Transverse colon (tissue), 4 donors: ENCODE results near the gene NFIA. TPM values are rescaled to one million over a fixed set of nuclear protein-coding genes. Genes with fewer than 3 reads are reported as not detected.

Experiments
- DNase-seq: peaks from one replicate; pipeline ENCODE4 v3.0.0-alpha.2; 2019
- H3K27ac ChIP-seq, 4 donors: fragments of 200-600 bp; sonication (generic); 2 replicates each; pipeline ENCODE4 v1.5.1; 2016 to 2018; ENCODE audit warnings: inconsistent platforms in 4 of 4
- H3K27me3 ChIP-seq: fragments of 200-600 bp; sonication (generic); 2 replicates; pipeline ENCODE4 v1.5.1; 2017; ENCODE audit warnings: inconsistent platforms
- H3K36me3 ChIP-seq, 4 donors: fragments of 200-600 bp; sonication (generic); 2 replicates each; pipeline ENCODE4 v1.5.1; 2017 to 2019; ENCODE audit warnings: inconsistent platforms in 4 of 4
- H3K4me1 ChIP-seq, 4 donors: fragments of 200-600 bp; sonication (generic); 2 replicates each; pipeline ENCODE4 v1.5.1; 2017 to 2020; ENCODE audit warnings: inconsistent platforms in 4 of 4
- H3K4me3 ChIP-seq, 4 donors: fragments of 200-600 bp; sonication (generic); 1 replicate in 1 of 4; 2 replicates in 3 of 4; pipeline versions ENCODE4 v1.5.1 to v1.6.1; 2017 to 2019; ENCODE audit warnings: inconsistent platforms in 4 of 4
- H3K9me3 ChIP-seq, 2 donors: fragments of 200-600 bp; sonication (generic); 2 replicates each; pipeline ENCODE4 v1.5.1; 2017 to 2019; ENCODE audit warnings: inconsistent platforms in 2 of 2
- EP300 ChIP-seq: sonication (generic); formaldehyde crosslinking; IDR thresholded peaks from one replicate; pipeline ENCODE4 v1.6.1; 2017; ENCODE audit warnings: antibody characterized with exemption, low read depth
- POLR2A ChIP-seq: fragments of 450-650 bp; IDR thresholded peaks from one replicate; pipeline ENCODE4 v1.6.1; 2016; ENCODE audit warnings: antibody characterized with exemption, mild to moderate bottlenecking, moderate library complexity
- POLR2AphosphoS5 ChIP-seq, 3 donors: sonication (generic); formaldehyde crosslinking; IDR thresholded peaks; one replicate each; pipeline ENCODE4 v1.6.1; 2016; ENCODE audit warnings: antibody characterized with exemption in 3 of 3
- WGBS, 2 donors: methylation state at CpG; one replicate each; pipeline ENCODE4 v1.1.5; 2018; ENCODE audit warnings: low coverage in 1 of 2; 5-methylcytosine and 5-hydroxymethylcytosine counted together
- in situ Hi-C, 4 donors: fragments of 200-750 bp; cut with MboI; loops; one replicate each; pipeline versions ENCODE4 v1.15.0 to v1.15.1; 2017; ENCODE audit warnings: low sequenced_read_pairs in 3 of 4, low pct_ligation_motif_present in 1 of 4, low pct_unique_long_range_greater_than_20kb in 1 of 4
- intact Hi-C: fragments of 100-400 bp; cut with DNase I; formaldehyde crosslinking; loops from one replicate; pipeline ENCODE4 v1.15.1; 2023; ENCODE audit warnings: low total_unique reads
- total RNA-seq, 4 donors: library from RNA; depleted of rRNA; stranded (reverse); fragments of >200 nt; gene quantifications; one replicate each; pipeline ENCODE4 v1.1.0, GENCODE V29; 2016
- TF ChIP-seq, protein P1 (sequence below), 5 experiments: fragments of 200-600 bp in 3 of 5; fragments of 450-650 bp in 2 of 5; sonication (generic) in 3 of 5; IDR thresholded peaks; 1 replicate in 2 of 5; 2 replicates in 3 of 5; pipeline ENCODE4 v1.5.1; 2016 to 2017; ENCODE audit warnings: antibody characterized with exemption in 5 of 5, inconsistent platforms in 3 of 5, mild to moderate bottlenecking in 2 of 5, moderate library complexity in 1 of 5

The NFIA gene
- total RNA-seq, 4 donors from 2014 or later, result 17.3 to 37.2 (median 29.8) TPM

DNA sequence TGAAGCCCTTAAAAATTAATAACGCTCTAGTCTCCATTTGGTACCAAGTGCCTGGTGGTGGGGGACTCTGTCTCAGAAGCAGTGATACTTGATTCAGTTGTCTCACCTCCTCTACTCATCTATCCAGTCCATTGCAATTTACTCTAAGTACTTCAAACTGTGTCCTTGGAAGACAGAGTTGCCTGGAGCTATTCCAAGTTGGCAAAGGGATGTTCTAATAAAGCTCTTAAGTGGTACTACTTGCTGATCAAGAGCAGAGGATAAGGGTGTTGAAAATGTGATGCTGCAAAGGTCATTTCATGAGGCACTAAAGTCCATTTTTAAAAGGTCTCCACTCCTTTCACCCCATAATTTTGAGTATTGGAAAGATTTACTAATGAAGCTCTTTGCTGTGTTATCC is 142.2 kb downstream of the NFIA start:
- intact Hi-C loops (no loop called here), in situ Hi-C loops (no loop called here)
- no peaks in the 10 kb centered on the region for H3K9me3 ChIP-seq
- TF ChIP-seq POLR2AphosphoS5 (IDR thresholded peaks at IDR 0.05) (no peak), EP300 (no peak), POLR2A (no peak)
- TF ChIP-seq, protein P1, sequence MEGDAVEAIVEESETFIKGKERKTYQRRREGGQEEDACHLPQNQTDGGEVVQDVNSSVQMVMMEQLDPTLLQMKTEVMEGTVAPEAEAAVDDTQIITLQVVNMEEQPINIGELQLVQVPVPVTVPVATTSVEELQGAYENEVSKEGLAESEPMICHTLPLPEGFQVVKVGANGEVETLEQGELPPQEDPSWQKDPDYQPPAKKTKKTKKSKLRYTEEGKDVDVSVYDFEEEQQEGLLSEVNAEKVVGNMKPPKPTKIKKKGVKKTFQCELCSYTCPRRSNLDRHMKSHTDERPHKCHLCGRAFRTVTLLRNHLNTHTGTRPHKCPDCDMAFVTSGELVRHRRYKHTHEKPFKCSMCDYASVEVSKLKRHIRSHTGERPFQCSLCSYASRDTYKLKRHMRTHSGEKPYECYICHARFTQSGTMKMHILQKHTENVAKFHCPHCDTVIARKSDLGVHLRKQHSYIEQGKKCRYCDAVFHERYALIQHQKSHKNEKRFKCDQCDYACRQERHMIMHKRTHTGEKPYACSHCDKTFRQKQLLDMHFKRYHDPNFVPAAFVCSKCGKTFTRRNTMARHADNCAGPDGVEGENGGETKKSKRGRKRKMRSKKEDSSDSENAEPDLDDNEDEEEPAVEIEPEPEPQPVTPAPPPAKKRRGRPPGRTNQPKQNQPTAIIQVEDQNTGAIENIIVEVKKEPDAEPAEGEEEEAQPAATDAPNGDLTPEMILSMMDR (IDR thresholded peaks at IDR 0.05), result no peak
- H3K27me3 ChIP-seq, result no peaks in the 10 kb centered on the region
- no peak overlapping the region for H3K4me3 ChIP-seq
- H3K4me1 ChIP-seq, result peaks cover 4 to 37% (median 12%) of the 10 kb centered on the region in 4 donors
- no peaks in the 10 kb centered on the region for H3K36me3 ChIP-seq
- no peak for DNase-seq
- H3K27ac ChIP-seq, result no peak overlapping the region
- WGBS, 2 donors, result 64 to 69% methylated on average over 1 of the region's 1 CpG

DNA sequence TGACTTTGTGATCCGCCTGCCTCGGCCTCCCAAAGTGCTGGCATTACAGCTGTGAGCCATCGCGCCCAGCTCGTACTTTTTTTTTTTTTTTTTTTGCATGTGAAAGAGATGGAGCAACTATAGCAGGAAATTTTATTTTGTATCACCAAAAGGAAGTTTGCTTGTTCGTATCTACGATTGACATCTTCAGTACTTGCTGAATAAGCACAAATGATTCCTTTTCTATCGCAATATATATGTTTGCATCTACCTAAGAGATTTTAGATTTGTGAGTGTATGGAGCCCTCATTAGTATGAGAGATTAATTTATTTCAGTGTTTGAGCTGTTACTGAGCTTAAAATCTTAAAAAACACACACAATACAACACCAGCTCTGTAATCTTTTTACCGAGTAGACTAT is 143.1 kb downstream of the NFIA start:
- Histone ChIP-seq H3K36me3 (no peaks in the 10 kb centered on the region), H3K9me3 (no peaks in the 10 kb centered on the region), H3K27ac (no peak overlapping the region), H3K4me1 (peaks cover 7 to 41% (median 15%) of the 10 kb centered on the region in 4 donors), H3K27me3 (no peaks in the 10 kb centered on the region), H3K4me3 (no peak overlapping the region)
- DNase-seq, result no peak
- TF ChIP-seq POLR2A (no peak), EP300 (no peak), POLR2AphosphoS5 (IDR thresholded peaks at IDR 0.05) (no peak)
- TF ChIP-seq, protein P1 (IDR thresholded peaks at IDR 0.05), result no peak
- intact Hi-C loops, result no loop called here
- WGBS, 2 donors, result 88 to 96% methylated on average over 4 to 9 of the region's 9 CpGs
- in situ Hi-C loops, result no loop called here

DNA sequence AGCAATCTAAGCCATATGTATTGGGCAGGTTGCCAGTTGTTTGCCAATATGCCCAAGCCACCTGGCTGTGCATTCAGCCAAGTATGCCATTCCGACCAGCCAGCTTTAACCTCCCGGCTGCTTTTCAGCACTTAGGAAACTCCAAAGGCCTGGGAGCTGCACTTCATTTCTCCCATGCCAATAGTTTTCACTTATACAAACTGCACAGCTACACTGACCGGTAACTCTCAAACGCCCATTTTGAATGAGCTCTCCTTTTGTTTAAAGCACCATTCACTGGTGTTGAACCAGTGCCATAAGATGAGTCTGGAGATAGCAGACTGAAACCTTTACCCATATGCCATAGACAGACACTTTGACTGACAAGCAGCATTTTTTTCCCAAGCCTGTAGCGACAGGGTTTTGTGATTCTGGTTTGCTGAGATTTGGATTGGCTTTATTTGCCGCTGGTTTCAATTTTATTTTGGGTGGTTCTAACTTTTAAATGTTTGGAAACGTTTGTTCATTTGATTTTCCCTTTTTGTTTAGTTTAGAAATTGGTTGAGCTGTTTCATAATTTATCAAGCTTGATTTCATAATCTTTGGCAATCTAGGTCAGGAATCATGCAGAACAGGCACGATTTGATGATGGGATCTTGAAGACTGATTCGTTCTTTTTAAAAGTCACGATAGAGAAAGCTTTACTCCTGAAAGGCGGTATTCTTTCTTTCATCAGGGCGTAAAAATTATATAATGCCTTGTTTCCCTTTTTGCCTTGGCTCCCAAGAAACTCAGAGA is 144.6 kb downstream of the NFIA start:
- Histone ChIP-seq H3K4me3 (no peak overlapping the region), H3K27me3 (no peaks in the 10 kb centered on the region), H3K27ac (peak overlapping the region; percentile 33 to 50 (median 44)), H3K36me3 (no peaks in the 10 kb centered on the region), H3K9me3 (no peaks in the 10 kb centered on the region), H3K4me1 (peaks cover 7 to 48% (median 20%) of the 10 kb centered on the region in 4 donors)
- no peak for TF ChIP-seq POLR2A
- no peak for TF ChIP-seq EP300
- TF ChIP-seq, protein P1 (IDR thresholded peaks at IDR 0.05), result no peak
- TF ChIP-seq POLR2AphosphoS5 (IDR thresholded peaks at IDR 0.05), result peak in 1 of 3 donors; percentile 5
- in situ Hi-C loops (no loop called here), intact Hi-C loops (no loop called here)
- 51 to 68% methylated on average over 8 to 12 of the region's 12 CpGs for WGBS, 2 donors
- peak; percentile 52 for DNase-seq

DNA sequence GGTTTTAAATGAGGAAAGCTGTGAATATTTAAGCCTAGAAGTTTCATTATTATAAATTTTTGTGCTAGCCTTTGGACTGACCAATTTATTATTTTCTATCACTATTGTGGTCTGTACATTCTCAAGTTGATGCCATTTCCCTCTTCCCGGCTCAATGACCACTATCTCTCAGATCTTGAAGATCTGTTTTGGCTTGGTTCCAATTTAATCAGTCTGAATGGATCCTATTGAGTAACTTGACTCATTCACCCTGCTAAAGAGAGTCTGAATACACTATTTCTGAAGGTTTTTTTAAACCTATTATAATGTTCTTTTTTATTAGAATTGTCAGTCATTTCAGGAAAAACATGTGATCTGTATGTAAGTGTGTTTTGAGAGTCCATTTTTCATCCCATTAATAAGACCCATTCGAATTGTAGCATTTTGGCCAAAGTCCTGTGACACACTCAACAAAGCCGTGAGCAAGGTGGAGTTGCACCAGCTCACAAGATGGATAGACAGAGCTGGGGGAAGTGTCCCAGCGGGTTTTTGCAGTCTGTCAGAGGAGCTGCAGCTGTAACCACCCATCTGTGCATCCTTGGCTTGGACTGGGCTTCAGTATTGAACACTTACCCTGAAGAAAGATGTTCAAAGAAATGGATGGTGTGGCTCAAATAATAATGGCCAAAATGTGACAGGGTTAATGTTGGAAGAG is 145.6 kb downstream of the NFIA start:
- DNase-seq, result no peak
- Histone ChIP-seq H3K9me3 (no peaks in the 10 kb centered on the region), H3K4me1 (peaks cover 7 to 49% (median 24%) of the 10 kb centered on the region in 4 donors), H3K27ac (peak overlapping the region in 2 of 4 donors; percentile 42 to 46), H3K36me3 (no peaks in the 10 kb centered on the region), H3K27me3 (no peaks in the 10 kb centered on the region), H3K4me3 (no peak overlapping the region)
- in situ Hi-C loops, result no loop called here
- TF ChIP-seq POLR2AphosphoS5 (IDR thresholded peaks at IDR 0.05), result no peak
- TF ChIP-seq, protein P1 (IDR thresholded peaks at IDR 0.05), result no peak
- no peak for TF ChIP-seq POLR2A
- no peak for TF ChIP-seq EP300
- WGBS, 2 donors, result 60 to 77% methylated on average over 1 to 4 of the region's 4 CpGs
- intact Hi-C loops, result no loop called here
